Endodermal cell (in vitro differentiated cells): ENCODE measurements around the gene LRRC7. TPM values are rescaled to one million over a fixed set of nuclear protein-coding genes. Genes with fewer than 3 reads are reported as not detected.

Experiments
- DNase-seq: peaks from one replicate; pipeline ENCODE4 v3.0.0-alpha.2; 2017
- H3K27ac ChIP-seq: 2 replicates; pipeline ENCODE4 v1.5.1; 2013; ENCODE audit warnings: mild to moderate bottlenecking, low read depth, low read length, moderate library complexity
- H3K27me3 ChIP-seq: 2 replicates; pipeline ENCODE4 v1.6.1; 2013; ENCODE audit warnings: mild to moderate bottlenecking, low read length, moderate library complexity; ENCODE audit not compliant: insufficient read depth, control insufficient read depth, poor library complexity, severe bottlenecking
- H3K36me3 ChIP-seq: 2 replicates; pipeline ENCODE4 v1.7.0; 2013; ENCODE audit warnings: mild to moderate bottlenecking, low read length, moderate library complexity; ENCODE audit not compliant: control insufficient read depth, insufficient read depth
- H3K4me1 ChIP-seq: one replicate; pipeline ENCODE4 v1.7.0; 2013; ENCODE audit warnings: low read length; ENCODE audit not compliant: control insufficient read depth, insufficient read depth
- H3K4me3 ChIP-seq: 2 replicates; pipeline ENCODE4 v1.5.1; 2013; ENCODE audit warnings: mild to moderate bottlenecking, low read length, moderate library complexity
- H3K9ac ChIP-seq: 2 replicates; pipeline ENCODE4 v1.6.1; 2013; ENCODE audit warnings: mild to moderate bottlenecking, low read length, moderate library complexity; ENCODE audit not compliant: poor library complexity, severe bottlenecking; ENCODE audit errors: extremely low read depth
- H3K9me3 ChIP-seq: 2 replicates; pipeline ENCODE4 v1.6.1; 2013; ENCODE audit warnings: mild to moderate bottlenecking, low read length, moderate library complexity; ENCODE audit not compliant: control insufficient read depth
- H3K27ac Mint-ChIP-seq: 2 replicates; pipeline ENCODE4 v1.8.0; 2020; ENCODE audit warnings: mixed read lengths
- H3K27me3 Mint-ChIP-seq: 2 replicates; pipeline ENCODE4 v1.8.0; 2021; ENCODE audit warnings: mild to moderate bottlenecking, mixed read lengths; ENCODE audit not compliant: insufficient read depth
- H3K36me3 Mint-ChIP-seq: 2 replicates; pipeline ENCODE4 v1.8.0; 2020; ENCODE audit warnings: low read depth, mixed read lengths
- H3K4me1 Mint-ChIP-seq: 2 replicates; pipeline ENCODE4 v1.8.0; 2020; ENCODE audit warnings: mixed read lengths
- H3K4me3 Mint-ChIP-seq: 2 replicates; pipeline ENCODE4 v1.8.0; 2020; ENCODE audit warnings: mild to moderate bottlenecking, moderate library complexity, mixed read lengths
- H3K9me3 Mint-ChIP-seq: 2 replicates; pipeline ENCODE4 v1.8.0; 2020; ENCODE audit warnings: mild to moderate bottlenecking, mixed read lengths
- CTCF ChIP-seq: fragments of 200-600 bp; sonication (generic); conservative IDR thresholded peaks from 2 replicates; pipeline ENCODE4 v1.5.0; 2021; ENCODE audit warnings: antibody characterized with exemption, mild to moderate bottlenecking
- WGBS, 2 experiments: methylation state at CpG; one replicate each; pipeline versions ENCODE4 v1.1.5 to v1.1.7; 2013; ENCODE audit warnings: missing lambda C conversion rate in 2 of 2, mixed read lengths in 1 of 2; ENCODE audit not compliant: insufficient coverage in 1 of 2, insufficient read length in 1 of 2; 5-methylcytosine and 5-hydroxymethylcytosine counted together
- total RNA-seq, 2 donors: library from RNA; stranded (reverse); fragmentation: NEBNext Ultra II Directional in 1 of 2; extraction: Animal tissue kit (Norgen Biotek cat#: 25700) in 1 of 2; gene quantifications; 2 replicates in 1 of 2; 3 replicates in 1 of 2; pipeline ENCODE4 v1.2.1, GENCODE V29; 2021

Gene LRRC7
- total RNA-seq, 2 donors from 2014 or later: 1.4 to 2.2 TPM

- Histone ChIP-seq H3K9me3 (no peaks in the 10 kb centered on the region), H3K27me3 (no peaks in the 10 kb centered on the region), H3K27ac (no peak overlapping the region), H3K9ac (no peak overlapping the region), H3K4me3 (no peak overlapping the region), H3K4me1 (no peaks in the 10 kb centered on the region), H3K36me3 (no peaks in the 10 kb centered on the region)
- H3K36me3 Mint-ChIP-seq: no peaks in the 10 kb centered on the region
- H3K4me1 Mint-ChIP-seq: no peaks in the 10 kb centered on the region
- no peak overlapping the region for H3K4me3 Mint-ChIP-seq
- WGBS, 2 experiments: 88 to 97% methylated on average over 5 to 7 of the region's 7 CpGs
- no peak for DNase-seq
- no peak overlapping the region for H3K27ac Mint-ChIP-seq
- H3K27me3 Mint-ChIP-seq: no peaks in the 10 kb centered on the region
- no peak for TF ChIP-seq CTCF
- H3K9me3 Mint-ChIP-seq: no peaks in the 10 kb centered on the region
Observed at GRCh38 chr1:70041317-70042045, 473.8 kb downstream of the LRRC7 start.

GRCh38 chr1:70042090-70042731 is 474.5 kb downstream of the LRRC7 start:
- Mint-ChIP-seq H3K4me3 (no peak overlapping the region), H3K27me3 (no peaks in the 10 kb centered on the region), H3K36me3 (no peaks in the 10 kb centered on the region), H3K4me1 (no peaks in the 10 kb centered on the region), H3K9me3 (no peaks in the 10 kb centered on the region), H3K27ac (no peak overlapping the region)
- Histone ChIP-seq H3K4me1 (no peaks in the 10 kb centered on the region), H3K36me3 (no peaks in the 10 kb centered on the region), H3K9me3 (no peaks in the 10 kb centered on the region), H3K27me3 (no peaks in the 10 kb centered on the region), H3K4me3 (no peak overlapping the region), H3K9ac (no peak overlapping the region), H3K27ac (no peak overlapping the region)
- no peak for DNase-seq
- TF ChIP-seq CTCF: no peak
- WGBS, 2 experiments: 92 to 93% methylated on average over 1 to 3 of the region's 3 CpGs

GRCh38 chr1:70043804-70044203 is 476.1 kb downstream of the LRRC7 start:
- Histone ChIP-seq H3K36me3 (no peaks in the 10 kb centered on the region), H3K9ac (no peak overlapping the region), H3K4me1 (no peaks in the 10 kb centered on the region), H3K27ac (no peak overlapping the region), H3K9me3 (no peaks in the 10 kb centered on the region), H3K27me3 (no peaks in the 10 kb centered on the region), H3K4me3 (no peak overlapping the region)
- no peaks in the 10 kb centered on the region for H3K27me3 Mint-ChIP-seq
- H3K27ac Mint-ChIP-seq: no peak overlapping the region
- H3K9me3 Mint-ChIP-seq: no peaks in the 10 kb centered on the region
- H3K36me3 Mint-ChIP-seq: no peaks in the 10 kb centered on the region
- no peak for TF ChIP-seq CTCF
- H3K4me3 Mint-ChIP-seq: no peak overlapping the region
- H3K4me1 Mint-ChIP-seq: no peaks in the 10 kb centered on the region
- no peak for DNase-seq
